H9 (cell line): Measurements from ENCODE around the gene PTPRN2. TPM values are rescaled to one million over a fixed set of nuclear protein-coding genes. Genes with fewer than 3 reads are reported as not detected.

Experiments used
- DNase-seq: peaks from one replicate; pipeline ENCODE4 v3.0.0-alpha.2; 2017
- H2AFZ ChIP-seq: one replicate; pipeline ENCODE4 v1.6.1; 2013; ENCODE audit warnings: mild to moderate bottlenecking, low read length, control low read depth, moderate library complexity
- H2AK5ac ChIP-seq: 2 replicates; pipeline ENCODE4 v1.6.1; 2013; ENCODE audit warnings: low read length, control low read depth, mixed read lengths; ENCODE audit not compliant: insufficient read length
- H2BK120ac ChIP-seq: one replicate; pipeline ENCODE4 v1.6.1; 2013; ENCODE audit warnings: low read depth, mild to moderate bottlenecking, low read length, control low read depth, inconsistent platforms; ENCODE audit not compliant: poor library complexity, severe bottlenecking
- H2BK12ac ChIP-seq: 2 replicates; pipeline ENCODE4 v1.6.1; 2013; ENCODE audit warnings: low read length, control low read depth, mixed read lengths, low read depth; ENCODE audit not compliant: insufficient read length
- H2BK15ac ChIP-seq: 2 replicates; pipeline ENCODE4 v1.6.1; 2013; ENCODE audit warnings: low read depth, low read length, control low read depth
- H2BK20ac ChIP-seq: one replicate; pipeline ENCODE4 v1.6.1; 2013; ENCODE audit warnings: low read depth, mild to moderate bottlenecking, low read length, control low read depth, inconsistent platforms; ENCODE audit not compliant: poor library complexity, severe bottlenecking
- H2BK5ac ChIP-seq: 2 replicates; pipeline ENCODE4 v1.6.1; 2013; ENCODE audit warnings: low read length, control low read depth, mixed read lengths; ENCODE audit not compliant: insufficient read length
- H3K14ac ChIP-seq: 2 replicates; pipeline ENCODE4 v1.6.1; 2013; ENCODE audit warnings: low read length, control low read depth; ENCODE audit not compliant: insufficient read depth
- H3K18ac ChIP-seq: 2 replicates; pipeline ENCODE4 v1.6.1; 2013; ENCODE audit warnings: low read depth, mild to moderate bottlenecking, mixed read lengths, low read length, control low read depth; ENCODE audit not compliant: insufficient read length
- H3K23ac ChIP-seq: 2 replicates; pipeline ENCODE4 v1.6.1; 2013; ENCODE audit warnings: low read length, control low read depth, mixed read lengths, low read depth; ENCODE audit not compliant: insufficient read length
- H3K23me2 ChIP-seq: 2 replicates; pipeline ENCODE4 v1.6.1; 2013; ENCODE audit warnings: low read depth, mild to moderate bottlenecking, mixed read lengths, low read length, control low read depth; ENCODE audit not compliant: insufficient read length, poor library complexity, severe bottlenecking
- H3K27ac ChIP-seq: 2 replicates; pipeline ENCODE4 v1.5.1; 2013; ENCODE audit warnings: low read length, control low read depth, mixed read lengths, low read depth; ENCODE audit not compliant: insufficient read length
- H3K27me3 ChIP-seq: 2 replicates; pipeline ENCODE4 v1.6.1; 2013; ENCODE audit warnings: low read length, control low read depth, inconsistent platforms; ENCODE audit not compliant: insufficient read depth
- H3K4ac ChIP-seq: 2 replicates; pipeline ENCODE4 v1.6.1; 2013; ENCODE audit warnings: low read depth, mild to moderate bottlenecking, control low read depth, inconsistent platforms, low read length, moderate library complexity
- H3K4me1 ChIP-seq: 2 replicates; pipeline ENCODE4 v1.6.1; 2013; ENCODE audit warnings: low read length, control low read depth, inconsistent platforms; ENCODE audit not compliant: insufficient read depth
- H3K4me2 ChIP-seq: 2 replicates; pipeline ENCODE4 v1.6.1; 2013; ENCODE audit warnings: low read length, control low read depth, mixed read lengths; ENCODE audit not compliant: insufficient read length, insufficient read depth
- H3K56ac ChIP-seq: 2 replicates; pipeline ENCODE4 v1.6.1; 2013; ENCODE audit warnings: low read depth, mild to moderate bottlenecking, mixed read lengths, low read length, control low read depth; ENCODE audit not compliant: insufficient read length
- H3K79me1 ChIP-seq: 2 replicates; pipeline ENCODE4 v1.6.1; 2013; ENCODE audit warnings: low read depth, mild to moderate bottlenecking, moderate library complexity, low read length, control low read depth, inconsistent platforms; ENCODE audit not compliant: insufficient read depth, poor library complexity, severe bottlenecking
- H3K79me2 ChIP-seq: 2 replicates; pipeline ENCODE4 v1.6.1; 2013; ENCODE audit warnings: low read length, control low read depth, inconsistent platforms; ENCODE audit not compliant: insufficient read depth
- H3K9ac ChIP-seq: 2 replicates; pipeline ENCODE4 v1.6.1; 2013; ENCODE audit warnings: low read length, control low read depth, mixed read lengths; ENCODE audit not compliant: insufficient read length; ENCODE audit errors: extremely low read depth
- H3K9me3 ChIP-seq: one replicate; pipeline ENCODE4 v1.6.1; 2013; ENCODE audit warnings: low read depth, low read length, inconsistent platforms; ENCODE audit not compliant: control insufficient read depth
- H3T11ph ChIP-seq: one replicate; pipeline ENCODE4 v1.6.1; 2013; ENCODE audit warnings: mild to moderate bottlenecking, low read length, control low read depth, inconsistent platforms
- H4K20me1 ChIP-seq: one replicate; pipeline ENCODE4 v1.6.1; 2013; ENCODE audit not compliant: control insufficient read depth, insufficient read length, insufficient read depth
- H4K5ac ChIP-seq: 2 replicates; pipeline ENCODE4 v1.6.1; 2013; ENCODE audit warnings: low read depth, mild to moderate bottlenecking, mixed read lengths, low read length, control low read depth; ENCODE audit not compliant: insufficient read length
- H4K8ac ChIP-seq: replicated peaks from 2 replicates; pipeline ENCODE4 v1.6.1; 2013; ENCODE audit warnings: low read length, control low read depth, mixed read lengths, low read depth; ENCODE audit not compliant: insufficient read length
- H4K91ac ChIP-seq: 2 replicates; pipeline ENCODE4 v1.6.1; 2013; ENCODE audit warnings: low read depth, mild to moderate bottlenecking, moderate library complexity, mixed read lengths, low read length, control low read depth; ENCODE audit not compliant: insufficient read length
- H3K27ac Mint-ChIP-seq, 3 experiments: 2 replicates in 2 of 3; 3 replicates in 1 of 3; pipeline ENCODE4 v1.8.0; 2020 to 2021; ENCODE audit warnings: mixed read lengths in 3 of 3, mild to moderate bottlenecking in 1 of 3, moderate library complexity in 1 of 3
- H3K27me3 Mint-ChIP-seq: 2 replicates; pipeline ENCODE4 v1.8.0; 2021; ENCODE audit warnings: low read depth, mild to moderate bottlenecking, moderate library complexity, mixed read lengths
- H3K36me3 Mint-ChIP-seq, 3 experiments: 2 replicates in 2 of 3; 3 replicates in 1 of 3; pipeline ENCODE4 v1.8.0; 2020 to 2021; ENCODE audit warnings: low read depth in 3 of 3, mixed read lengths in 3 of 3; ENCODE audit not compliant: insufficient read depth in 1 of 3
- H3K4me1 Mint-ChIP-seq, 2 experiments: 2 replicates each; pipeline ENCODE4 v1.8.0; 2020; ENCODE audit warnings: mixed read lengths in 2 of 2
- H3K4me3 Mint-ChIP-seq, 2 experiments: 2 replicates in 1 of 2; 3 replicates in 1 of 2; pipeline ENCODE4 v1.8.0; 2020 to 2021; ENCODE audit warnings: mild to moderate bottlenecking in 2 of 2, mixed read lengths in 2 of 2, moderate library complexity in 1 of 2
- H3K9me3 Mint-ChIP-seq, 2 experiments: 2 replicates in 1 of 2; 3 replicates in 1 of 2; pipeline ENCODE4 v1.8.0; 2020; ENCODE audit warnings: mild to moderate bottlenecking in 2 of 2, mixed read lengths in 2 of 2, moderate library complexity in 1 of 2
- WGBS: extraction: QIAGEN DNeasy Blood & Tissue Kit; methylation state at CpG from one replicate; pipeline ENCODE4 v1.1.7; 2013; ENCODE audit warnings: missing lambda C conversion rate, low lambda C conversion rate, mixed read lengths; ENCODE audit not compliant: insufficient read length; ENCODE audit errors: extremely low coverage; 5-methylcytosine and 5-hydroxymethylcytosine counted together
- total RNA-seq: library from RNA; stranded (reverse); gene quantifications from 2 replicates; pipeline ENCODE4 v1.2.1, GENCODE V29; 2021
- TF ChIP-seq, protein P1 (sequence below): fragments of 200-600 bp; sonication (generic); conservative IDR thresholded peaks from 3 replicates; pipeline ENCODE4 v1.8.0; 2021; ENCODE audit warnings: antibody characterized with exemption, mild to moderate bottlenecking

The PTPRN2 gene
- total RNA-seq, 1 experiment from 2014 or later = 5.2 TPM

DNA sequence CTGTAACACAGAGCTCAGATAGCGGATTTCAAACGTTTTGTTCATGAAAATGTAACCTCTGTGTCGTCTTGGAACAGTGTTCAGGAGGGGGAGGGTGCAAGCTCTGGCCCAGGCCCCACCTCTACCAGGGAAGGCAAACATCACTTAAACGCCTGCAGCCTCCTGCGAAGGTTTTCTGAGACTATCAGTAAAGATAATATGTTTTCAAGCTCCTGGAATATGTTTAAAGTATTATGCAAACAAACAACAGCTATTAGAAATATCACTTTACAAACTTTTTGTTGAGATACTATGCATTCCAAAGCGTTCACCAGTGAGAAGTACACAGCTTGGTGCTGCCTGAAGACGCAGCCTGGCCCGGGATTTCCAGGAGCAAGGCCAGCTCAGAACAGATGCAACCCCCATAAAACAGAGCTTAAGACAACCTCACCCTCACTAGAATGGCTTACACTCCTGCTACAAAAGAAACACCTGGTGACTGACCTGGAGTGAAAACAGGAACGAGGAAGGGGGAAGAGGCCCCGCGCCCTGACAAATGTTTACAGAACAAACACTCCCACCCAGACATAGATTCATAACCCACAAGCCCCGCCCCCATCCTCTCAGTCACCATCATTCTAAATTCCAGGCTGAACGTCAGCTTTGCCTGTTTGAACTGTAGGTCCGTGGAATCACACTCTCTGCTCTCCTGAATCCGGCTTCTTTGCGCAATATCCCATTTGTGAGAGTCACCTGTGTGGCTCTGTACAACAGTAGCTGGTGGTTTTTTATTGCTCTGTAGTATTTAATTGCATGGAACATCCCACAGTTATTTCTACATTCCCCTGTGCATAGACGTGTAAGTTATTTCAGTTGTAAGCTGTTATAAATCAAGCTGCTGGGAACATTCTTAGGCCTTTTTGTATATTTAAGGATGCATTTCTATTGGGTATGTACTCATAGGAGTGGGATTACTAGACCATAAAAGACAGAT is 155.0 kb downstream of the PTPRN2 start:
- Histone ChIP-seq H3T11ph (no peak overlapping the region), H3K79me2 (no peaks in the 10 kb centered on the region), H3K18ac (no peak overlapping the region), H3K14ac (no peak overlapping the region), H2BK5ac (no peak overlapping the region), H3K27ac (no peak overlapping the region), H3K56ac (no peak overlapping the region), H4K8ac (no peak overlapping the region), H2AFZ (no peak overlapping the region), H3K9ac (no peak overlapping the region), H3K79me1 (no peaks in the 10 kb centered on the region), H3K9me3 (no peaks in the 10 kb centered on the region), H3K4me1 (peaks cover 3% of the 10 kb centered on the region; the same call in 1 of the 2 replicates), H4K5ac (no peak overlapping the region), H3K23me2 (no peaks in the 10 kb centered on the region), H2BK15ac (no peak overlapping the region), H3K4me2 (no peak overlapping the region), H3K4ac (no peak overlapping the region), H4K91ac (no peak overlapping the region), H2BK12ac (no peak overlapping the region), H2BK20ac (no peak overlapping the region), H3K23ac (no peak overlapping the region), H4K20me1 (no peaks in the 10 kb centered on the region), H3K27me3 (no peaks in the 10 kb centered on the region), H2BK120ac (no peak overlapping the region), H2AK5ac (no peak overlapping the region)
- peaks cover 5 to 6% of the 10 kb centered on the region in 2 experiments; a peak in 2 of 5 replicates for H3K9me3 Mint-ChIP-seq
- H3K36me3 Mint-ChIP-seq = peaks cover 3 to 14% (median 7%) of the 10 kb centered on the region in 3 experiments; a peak in 5 of 7 replicates
- H3K4me3 Mint-ChIP-seq = no peak overlapping the region
- peaks cover 2% of the 10 kb centered on the region; the same call in 1 of the 2 replicates for H3K27me3 Mint-ChIP-seq
- no CpG with 5 or more reads among the region's 17 CpGs for WGBS
- H3K4me1 Mint-ChIP-seq = peaks cover 17 to 23% of the 10 kb centered on the region in 2 experiments
- DNase-seq = no peak
- TF ChIP-seq, protein P1, sequence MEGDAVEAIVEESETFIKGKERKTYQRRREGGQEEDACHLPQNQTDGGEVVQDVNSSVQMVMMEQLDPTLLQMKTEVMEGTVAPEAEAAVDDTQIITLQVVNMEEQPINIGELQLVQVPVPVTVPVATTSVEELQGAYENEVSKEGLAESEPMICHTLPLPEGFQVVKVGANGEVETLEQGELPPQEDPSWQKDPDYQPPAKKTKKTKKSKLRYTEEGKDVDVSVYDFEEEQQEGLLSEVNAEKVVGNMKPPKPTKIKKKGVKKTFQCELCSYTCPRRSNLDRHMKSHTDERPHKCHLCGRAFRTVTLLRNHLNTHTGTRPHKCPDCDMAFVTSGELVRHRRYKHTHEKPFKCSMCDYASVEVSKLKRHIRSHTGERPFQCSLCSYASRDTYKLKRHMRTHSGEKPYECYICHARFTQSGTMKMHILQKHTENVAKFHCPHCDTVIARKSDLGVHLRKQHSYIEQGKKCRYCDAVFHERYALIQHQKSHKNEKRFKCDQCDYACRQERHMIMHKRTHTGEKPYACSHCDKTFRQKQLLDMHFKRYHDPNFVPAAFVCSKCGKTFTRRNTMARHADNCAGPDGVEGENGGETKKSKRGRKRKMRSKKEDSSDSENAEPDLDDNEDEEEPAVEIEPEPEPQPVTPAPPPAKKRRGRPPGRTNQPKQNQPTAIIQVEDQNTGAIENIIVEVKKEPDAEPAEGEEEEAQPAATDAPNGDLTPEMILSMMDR = no peak
- peak overlapping the region in 1 of 3 experiments; percentile 23; a peak in 1 of 7 replicates for H3K27ac Mint-ChIP-seq
